IgD-negative memory B cell (primary cell): ENCODE results near the gene MCOLN2. TPM values are rescaled to one million over a fixed set of nuclear protein-coding genes. Genes with fewer than 3 reads are reported as not detected.

Experiments used
- H3K27ac Mint-ChIP-seq, 3 donors: one replicate each; pipeline ENCODE4 v1.8.0; 2020 to 2022; ENCODE audit warnings: mild to moderate bottlenecking in 3 of 3, mixed read lengths in 3 of 3, moderate library complexity in 1 of 3
- H3K27me3 Mint-ChIP-seq: one replicate; pipeline ENCODE4 v1.8.0; 2021; ENCODE audit warnings: mixed read lengths
- H3K36me3 Mint-ChIP-seq: one replicate; pipeline ENCODE4 v1.8.0; 2020; ENCODE audit warnings: mild to moderate bottlenecking, mixed read lengths
- H3K4me1 Mint-ChIP-seq, 3 donors: one replicate each; pipeline ENCODE4 v1.8.0; 2020 to 2022; ENCODE audit warnings: mixed read lengths in 3 of 3, mild to moderate bottlenecking in 1 of 3
- H3K4me3 Mint-ChIP-seq, 4 donors: one replicate each; pipeline ENCODE4 v1.8.0; 2020 to 2022; ENCODE audit warnings: mild to moderate bottlenecking in 4 of 4, mixed read lengths in 4 of 4, moderate library complexity in 3 of 4
- H3K9me3 Mint-ChIP-seq, 3 donors: one replicate each; pipeline ENCODE4 v1.8.0; 2020 to 2021; ENCODE audit warnings: mixed read lengths in 3 of 3, mild to moderate bottlenecking in 1 of 3
- polyA plus RNA-seq: library from polyadenylated mRNA; unstranded; fragments of 300-500 nt; fragmentation: Illumina TruSeq; gene quantifications from one replicate; pipeline ENCODE4 v1.2.3, GENCODE V29; 2021

The MCOLN2 gene
- polyA plus RNA-seq, 1 donor from 2014 or later: 12.4 TPM

DNA sequence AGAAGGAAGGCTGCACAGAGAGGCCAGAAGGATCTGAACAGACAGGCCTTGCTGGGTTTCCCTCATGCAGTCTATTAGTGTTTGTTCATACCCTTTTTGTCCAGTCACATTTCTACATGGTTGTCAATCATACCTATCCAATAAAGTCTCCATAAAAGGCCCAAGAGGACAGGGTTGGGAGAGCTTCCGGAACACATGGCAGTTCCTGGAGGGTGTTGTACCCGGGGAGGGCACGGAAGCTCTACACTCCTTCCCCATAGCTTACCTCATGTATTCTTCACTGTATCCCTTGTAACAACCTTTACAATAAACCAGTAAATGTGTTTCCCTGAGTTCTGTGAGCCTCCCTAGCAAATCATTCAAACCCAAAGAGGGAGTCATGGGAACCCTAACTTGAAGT is 28.0 kb downstream of the MCOLN2 start:
- peaks cover 27 to 30% (median 27%) of the 10 kb centered on the region in 3 donors for H3K4me1 Mint-ChIP-seq

DNA sequence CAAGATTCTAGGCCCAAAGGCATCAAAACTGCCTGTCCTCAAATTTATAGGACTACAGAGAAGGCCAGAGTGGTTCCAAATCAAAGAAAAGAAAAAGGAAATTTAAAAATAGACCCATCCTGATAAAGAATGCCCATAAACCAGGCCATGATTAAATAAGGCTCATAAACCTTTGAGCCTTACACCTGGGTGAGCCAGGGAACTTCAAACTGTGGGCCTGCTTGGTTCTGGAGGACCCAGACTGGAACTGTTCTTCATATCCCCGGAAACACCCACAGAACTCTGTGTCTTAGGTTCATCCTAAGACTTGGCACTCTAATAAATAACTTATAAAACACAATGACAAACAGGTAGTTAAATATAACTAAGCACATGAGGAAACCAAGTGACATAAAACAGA is 28.8 kb downstream of the MCOLN2 start:
- Mint-ChIP-seq H3K27me3 (no peaks in the 10 kb centered on the region), H3K36me3 (peaks cover 17% of the 10 kb centered on the region), H3K4me3 (no peak overlapping the region), H3K9me3 (no peaks in the 10 kb centered on the region), H3K4me1 (peaks cover 19 to 22% (median 21%) of the 10 kb centered on the region in 3 donors), H3K27ac (no peak overlapping the region)

More for the DNA sequence above, 28.0 kb downstream of the MCOLN2 start:
- Mint-ChIP-seq H3K4me3 (no peak overlapping the region), H3K27ac (peak overlapping the region in 1 of 3 donors; percentile 87), H3K9me3 (no peaks in the 10 kb centered on the region), H3K36me3 (peaks cover 15% of the 10 kb centered on the region), H3K27me3 (no peaks in the 10 kb centered on the region)

DNA sequence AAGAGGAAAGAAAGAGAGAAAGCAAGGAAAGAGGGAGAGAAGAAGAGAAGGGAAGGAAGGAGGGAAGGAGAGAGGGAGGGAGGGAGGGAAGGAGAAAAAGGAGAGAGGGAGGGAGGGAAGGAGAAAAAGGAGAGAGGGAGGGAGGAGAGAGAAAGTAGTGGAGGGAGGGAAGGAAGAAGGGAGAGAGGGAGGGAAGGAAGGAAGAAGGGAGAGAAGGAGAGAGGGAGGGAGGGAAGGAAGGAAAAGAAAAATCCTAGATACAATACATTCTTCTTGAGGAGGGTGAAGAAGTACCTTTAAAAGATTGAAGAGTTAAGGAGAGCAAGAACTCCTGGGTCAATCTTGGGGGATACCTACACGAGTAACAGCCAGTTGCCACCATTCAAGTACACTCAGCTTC is 29.2 kb downstream of the MCOLN2 start:
- H3K4me3 Mint-ChIP-seq: no peak overlapping the region
- H3K36me3 Mint-ChIP-seq: peaks cover 18% of the 10 kb centered on the region
- H3K27me3 Mint-ChIP-seq: no peaks in the 10 kb centered on the region
- H3K4me1 Mint-ChIP-seq: peaks cover 16 to 18% (median 17%) of the 10 kb centered on the region in 3 donors
- no peak overlapping the region for H3K27ac Mint-ChIP-seq
- H3K9me3 Mint-ChIP-seq: no peaks in the 10 kb centered on the region

DNA sequence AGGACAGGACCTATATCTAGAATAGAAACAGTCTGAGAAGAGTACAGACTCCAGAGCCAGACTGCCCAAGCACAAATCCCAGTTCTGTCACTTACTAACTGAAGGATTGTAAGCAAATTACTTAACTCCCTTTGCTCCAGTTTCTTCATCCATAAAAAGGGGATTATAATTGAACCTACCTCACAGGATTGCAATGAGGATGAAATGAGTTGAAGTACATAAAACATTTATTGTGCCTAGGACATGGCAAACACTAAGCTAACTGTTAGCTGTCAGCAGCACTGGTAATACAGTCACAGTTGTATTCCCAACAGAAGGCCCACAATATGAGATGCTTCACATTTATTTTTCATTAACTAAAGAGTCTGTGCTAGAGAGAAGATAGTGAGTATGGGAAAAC is 33.9 kb downstream of the MCOLN2 start:
- Mint-ChIP-seq H3K36me3 (peaks cover 9% of the 10 kb centered on the region), H3K4me1 (peaks cover 0 to 3% (median 2%) of the 10 kb centered on the region in 3 donors)

DNA sequence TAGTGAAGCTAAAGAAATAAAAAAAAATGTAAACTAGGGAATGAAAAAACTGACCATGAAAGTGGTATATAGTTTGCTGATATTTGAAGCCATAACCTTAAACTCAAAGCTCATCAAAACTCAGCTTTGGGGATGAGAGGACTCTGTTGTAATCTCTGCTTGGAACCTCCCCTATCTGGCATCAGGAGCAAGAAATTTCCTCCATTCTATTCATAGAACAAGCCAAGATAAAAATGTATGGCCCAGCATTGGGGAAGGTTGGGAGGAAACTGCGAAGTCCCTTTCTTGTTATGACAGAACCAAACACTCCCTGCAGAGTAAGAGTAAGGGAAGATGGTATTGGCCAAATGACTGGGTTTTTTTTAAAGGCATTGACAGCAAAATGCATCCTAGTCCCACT is 35.6 kb downstream of the MCOLN2 start:
- no peaks in the 10 kb centered on the region for H3K27me3 Mint-ChIP-seq
- H3K4me3 Mint-ChIP-seq: no peak overlapping the region
- peak overlapping the region in 1 of 3 donors; percentile 51 for H3K27ac Mint-ChIP-seq
- peaks cover 0 to 3% (median 2%) of the 10 kb centered on the region in 3 donors for H3K4me1 Mint-ChIP-seq
- peaks cover 9% of the 10 kb centered on the region for H3K36me3 Mint-ChIP-seq
- no peaks in the 10 kb centered on the region for H3K9me3 Mint-ChIP-seq

More for the DNA sequence above, 33.9 kb downstream of the MCOLN2 start:
- Mint-ChIP-seq H3K27ac (peak overlapping the region in 1 of 3 donors; percentile 48), H3K27me3 (no peaks in the 10 kb centered on the region), H3K9me3 (no peaks in the 10 kb centered on the region), H3K4me3 (no peak overlapping the region)

DNA sequence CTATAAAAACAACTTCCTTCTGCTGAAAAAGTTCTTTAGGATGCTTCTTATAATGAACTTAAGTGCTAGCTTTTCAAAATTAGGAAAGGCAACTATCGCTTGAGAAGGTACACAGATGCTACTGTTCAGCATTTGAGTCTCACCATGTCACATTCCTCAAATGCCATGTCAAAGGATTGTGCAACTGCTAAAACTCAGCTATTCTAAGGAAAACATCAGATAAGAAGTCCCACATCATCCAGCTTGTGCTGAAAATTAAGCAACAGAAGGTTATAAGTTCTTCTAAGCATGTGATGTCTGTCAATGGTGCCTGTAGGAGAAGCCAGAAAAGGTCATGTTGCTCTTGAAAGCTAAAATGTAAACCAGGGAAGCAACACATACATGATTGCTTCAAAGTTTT is 36.5 kb downstream of the MCOLN2 start:
- H3K36me3 Mint-ChIP-seq: peaks cover 16% of the 10 kb centered on the region
- no peaks in the 10 kb centered on the region for H3K27me3 Mint-ChIP-seq
- no peaks in the 10 kb centered on the region for H3K9me3 Mint-ChIP-seq
- H3K4me1 Mint-ChIP-seq: peaks cover 0 to 3% (median 2%) of the 10 kb centered on the region in 3 donors
- H3K27ac Mint-ChIP-seq: peak overlapping the region in 1 of 3 donors; percentile 51
- no peak overlapping the region for H3K4me3 Mint-ChIP-seq

DNA sequence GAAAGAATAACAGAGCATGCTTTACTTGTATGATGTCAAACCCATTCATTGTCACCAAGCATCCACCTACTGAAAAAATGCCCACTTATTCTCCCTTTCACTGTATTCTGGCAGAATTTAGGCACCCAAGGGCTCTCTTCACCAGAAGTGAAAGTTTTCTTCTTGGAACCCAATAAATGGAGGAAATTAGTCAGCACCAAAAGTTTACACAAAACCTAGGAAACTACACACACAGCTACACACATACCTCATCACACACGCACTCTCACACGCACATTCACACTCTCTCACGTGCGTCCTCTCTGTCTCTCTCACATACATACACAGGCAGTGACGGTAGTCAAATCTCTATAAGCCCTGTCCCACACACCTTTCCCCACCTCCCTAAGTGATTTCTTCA is 37.6 kb downstream of the MCOLN2 start:
- no peaks in the 10 kb centered on the region for H3K27me3 Mint-ChIP-seq
- peaks cover 22% of the 10 kb centered on the region for H3K36me3 Mint-ChIP-seq
- no peaks in the 10 kb centered on the region for H3K9me3 Mint-ChIP-seq
- H3K27ac Mint-ChIP-seq: peak overlapping the region in 1 of 3 donors; percentile 0
- H3K4me3 Mint-ChIP-seq: no peak overlapping the region
- H3K4me1 Mint-ChIP-seq: peaks cover 0 to 3% (median 2%) of the 10 kb centered on the region in 3 donors

DNA sequence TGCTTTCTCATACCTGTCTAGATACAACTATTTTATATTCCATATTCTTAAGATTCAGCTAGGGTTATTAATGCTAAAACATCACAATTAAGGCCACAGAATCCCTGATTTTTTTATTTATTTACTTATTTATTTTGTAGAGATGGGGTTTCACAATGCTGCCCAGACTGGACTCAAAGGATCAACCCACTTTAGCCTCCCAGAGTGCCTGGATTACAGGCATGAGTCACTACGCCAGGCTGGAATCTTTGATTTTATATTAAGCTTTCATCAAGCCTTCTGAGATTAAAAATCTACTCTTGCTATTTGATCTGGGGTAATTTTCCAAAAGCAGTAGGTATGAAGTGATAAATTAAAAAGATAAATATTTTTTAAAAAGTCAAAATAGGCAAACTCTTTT is 38.9 kb downstream of the MCOLN2 start:
- Mint-ChIP-seq H3K4me3 (no peak overlapping the region), H3K27ac (no peak overlapping the region), H3K9me3 (no peaks in the 10 kb centered on the region), H3K27me3 (no peaks in the 10 kb centered on the region), H3K4me1 (peaks cover 0 to 3% (median 3%) of the 10 kb centered on the region in 3 donors), H3K36me3 (peaks cover 20% of the 10 kb centered on the region)

DNA sequence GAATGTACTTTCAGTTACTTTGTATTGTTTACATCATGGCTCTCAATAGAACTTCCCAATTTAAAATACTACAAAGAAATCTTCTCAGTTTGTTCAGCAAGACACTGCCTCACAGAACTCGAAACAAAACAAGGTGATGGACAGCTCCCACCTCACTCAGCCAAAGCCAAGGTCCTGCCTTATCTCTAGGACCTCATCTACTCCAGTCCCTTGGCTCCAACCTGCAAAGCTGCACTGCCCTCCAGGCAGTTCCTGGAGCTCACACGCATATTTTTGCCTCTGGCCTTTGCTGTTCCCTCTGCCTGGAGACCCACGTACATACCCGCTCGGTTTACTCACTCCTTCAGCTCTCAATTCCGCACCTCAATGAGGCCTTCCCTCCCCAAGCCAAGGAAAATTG is 40.3 kb downstream of the MCOLN2 start:
- H3K9me3 Mint-ChIP-seq: no peaks in the 10 kb centered on the region
- H3K27me3 Mint-ChIP-seq: no peaks in the 10 kb centered on the region
- H3K27ac Mint-ChIP-seq: no peak overlapping the region
- H3K4me1 Mint-ChIP-seq: peaks cover 0 to 3% (median 3%) of the 10 kb centered on the region in 3 donors
- H3K36me3 Mint-ChIP-seq: peaks cover 22% of the 10 kb centered on the region
- no peak overlapping the region for H3K4me3 Mint-ChIP-seq

DNA sequence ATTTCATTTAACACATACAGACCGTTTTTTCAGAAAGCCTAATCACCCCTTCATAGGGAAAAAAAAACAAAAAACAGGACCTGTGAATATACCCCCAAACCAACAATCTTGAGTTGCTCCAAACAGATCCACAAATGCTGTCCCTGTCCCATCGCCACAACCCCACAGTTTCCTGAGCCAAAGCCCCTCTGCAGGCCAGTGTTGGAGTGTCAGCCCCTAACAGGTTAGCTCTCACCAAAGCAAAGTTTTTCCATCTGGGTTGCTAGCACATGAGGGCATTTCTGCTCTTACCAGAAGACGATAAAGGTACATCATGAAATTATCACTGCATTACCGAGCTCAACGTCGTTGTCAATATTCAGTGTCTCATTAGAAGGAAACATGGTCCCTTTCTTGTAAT is 40.8 kb downstream of the MCOLN2 start:
- H3K36me3 Mint-ChIP-seq: peaks cover 26% of the 10 kb centered on the region
- H3K4me1 Mint-ChIP-seq: peaks cover 0 to 3% (median 3%) of the 10 kb centered on the region in 3 donors
- H3K27me3 Mint-ChIP-seq: no peaks in the 10 kb centered on the region
- H3K9me3 Mint-ChIP-seq: peaks cover 0 to under 1% (median under 1%) of the 10 kb centered on the region in 3 donors
- H3K27ac Mint-ChIP-seq: peak overlapping the region in 1 of 3 donors; percentile 60
- no peak overlapping the region for H3K4me3 Mint-ChIP-seq

DNA sequence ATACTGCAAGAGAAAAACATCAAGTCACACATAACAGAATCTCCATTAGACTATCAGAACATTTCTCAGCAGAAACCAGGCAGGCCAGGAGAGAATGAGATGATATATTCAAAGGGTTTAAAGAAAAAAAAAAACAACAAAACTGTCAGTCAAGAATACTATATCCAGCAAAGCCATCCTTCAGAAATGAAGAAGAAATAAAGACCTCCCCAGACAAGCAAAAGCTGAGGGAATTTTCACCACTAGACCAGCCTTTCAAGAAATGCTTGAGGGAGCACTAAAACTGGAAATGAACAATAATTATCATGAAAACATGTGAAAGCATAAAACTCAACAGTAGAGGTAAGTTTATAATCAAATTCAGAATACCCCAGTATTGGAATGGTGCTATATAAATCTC is 47.2 kb downstream of the MCOLN2 start:
- H3K4me1 Mint-ChIP-seq: peaks cover 9 to 12% (median 11%) of the 10 kb centered on the region in 3 donors
- no peak overlapping the region for H3K27ac Mint-ChIP-seq
- peaks cover 6 to 12% (median 7%) of the 10 kb centered on the region in 3 donors for H3K9me3 Mint-ChIP-seq
- no peaks in the 10 kb centered on the region for H3K27me3 Mint-ChIP-seq
- peaks cover 21% of the 10 kb centered on the region for H3K36me3 Mint-ChIP-seq
- no peak overlapping the region for H3K4me3 Mint-ChIP-seq

DNA sequence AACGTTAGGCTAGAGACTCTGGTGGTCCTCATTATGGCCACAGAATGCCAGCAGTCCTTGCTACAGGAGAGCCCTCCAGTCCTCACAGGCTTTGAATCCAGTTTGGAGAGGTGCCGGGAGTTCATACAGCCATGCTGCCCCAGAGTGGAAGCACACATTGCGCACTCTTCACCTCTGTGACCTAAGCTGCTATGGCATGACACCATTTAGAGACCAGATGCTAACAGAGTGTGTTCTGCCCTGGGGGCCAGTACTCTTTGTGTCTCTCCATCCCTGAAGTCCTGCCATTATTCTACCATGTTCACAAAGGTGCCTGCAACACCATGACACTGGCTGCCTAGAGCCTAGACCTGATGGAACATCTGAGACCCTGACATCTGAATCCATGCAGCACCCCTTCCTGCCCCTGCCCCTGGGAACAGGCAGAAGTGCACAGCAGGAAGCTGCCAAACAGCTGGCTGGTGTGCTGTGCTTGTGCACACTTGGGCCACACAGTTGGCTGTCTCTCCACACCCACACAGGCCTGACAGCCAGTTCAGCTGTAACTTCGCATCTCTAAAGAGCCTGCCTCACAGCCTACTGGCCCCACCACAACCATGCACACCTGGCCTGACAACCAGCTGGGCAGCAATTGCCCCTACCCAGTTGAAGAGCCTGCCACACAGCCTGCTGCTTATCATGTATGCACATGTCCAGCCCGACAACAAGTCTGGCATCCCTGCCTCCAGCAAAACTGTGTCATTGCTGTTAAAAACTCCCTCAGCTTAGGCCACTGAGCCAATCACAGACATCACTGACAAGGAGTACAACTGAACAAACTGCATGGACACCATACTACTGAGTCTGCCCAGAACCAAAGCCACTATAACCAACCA is 49.1 kb downstream of the MCOLN2 start:
- peaks cover 6 to 12% (median 7%) of the 10 kb centered on the region in 3 donors for H3K9me3 Mint-ChIP-seq
- H3K27ac Mint-ChIP-seq: peak overlapping the region in 2 of 3 donors; percentile 67 to 87
- no peak overlapping the region for H3K4me3 Mint-ChIP-seq
- no peaks in the 10 kb centered on the region for H3K27me3 Mint-ChIP-seq
- peaks cover 9 to 13% (median 12%) of the 10 kb centered on the region in 3 donors for H3K4me1 Mint-ChIP-seq
- H3K36me3 Mint-ChIP-seq: peaks cover 21% of the 10 kb centered on the region

DNA sequence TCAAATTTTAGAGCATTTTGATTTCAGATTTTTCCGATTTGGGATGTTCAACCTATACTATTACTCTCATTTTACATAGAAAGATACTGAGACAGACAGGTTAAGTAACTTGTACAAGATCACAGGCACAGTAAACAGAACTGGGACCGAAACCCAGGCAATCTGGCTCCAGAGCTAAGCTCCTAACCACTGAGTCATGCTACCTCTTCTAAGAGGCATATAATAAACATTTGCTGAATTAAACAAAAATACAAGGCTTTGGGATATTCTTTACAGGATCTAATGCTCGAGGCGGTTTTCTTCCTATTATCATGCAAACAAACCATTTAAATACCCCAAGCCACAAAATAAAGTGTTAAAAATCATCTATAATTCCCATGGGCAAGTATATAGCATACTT is 50.3 kb downstream of the MCOLN2 start:
- no peaks in the 10 kb centered on the region for H3K27me3 Mint-ChIP-seq
- no peak overlapping the region for H3K4me3 Mint-ChIP-seq
- H3K4me1 Mint-ChIP-seq: peaks cover 9 to 15% (median 13%) of the 10 kb centered on the region in 3 donors
- peak overlapping the region in 1 of 3 donors; percentile 87 for H3K27ac Mint-ChIP-seq
- peaks cover 15% of the 10 kb centered on the region for H3K36me3 Mint-ChIP-seq
- H3K9me3 Mint-ChIP-seq: peaks cover 6 to 12% (median 7%) of the 10 kb centered on the region in 3 donors

DNA sequence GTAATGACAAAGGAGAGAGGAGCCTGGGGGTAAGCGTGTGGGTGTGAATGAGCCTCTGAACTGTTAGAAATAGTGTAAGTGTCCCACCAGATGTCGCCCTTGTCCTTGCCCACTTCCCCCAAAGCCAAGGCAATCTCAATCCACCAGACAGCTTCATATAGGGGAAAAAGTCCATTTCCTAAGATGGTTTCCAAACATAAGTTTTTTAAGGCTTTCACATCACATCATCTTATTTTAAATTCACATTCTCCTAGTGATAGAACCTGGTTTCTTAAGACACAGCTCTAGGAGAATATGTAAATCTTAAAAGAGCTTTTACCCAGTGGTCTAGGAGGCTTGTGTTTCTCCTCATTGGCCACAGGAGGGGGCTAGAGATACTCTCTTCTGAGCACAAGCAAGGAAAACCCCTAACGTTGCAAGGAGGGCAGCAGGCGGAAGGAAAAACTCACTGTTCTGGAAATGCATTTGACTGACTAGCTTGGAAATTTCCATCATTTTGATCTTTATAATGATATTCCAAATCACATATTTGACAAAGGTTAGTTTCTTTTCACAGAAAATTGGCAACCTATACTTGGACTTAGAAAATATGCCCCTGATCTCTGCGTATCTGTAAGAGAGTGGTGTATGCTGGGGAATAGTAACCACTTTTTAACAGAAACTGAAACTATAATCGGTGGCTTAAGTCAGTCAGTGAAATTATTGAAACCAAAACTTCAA is 52.0 kb downstream of the MCOLN2 start:
- Mint-ChIP-seq H3K36me3 (peaks cover 5% of the 10 kb centered on the region), H3K4me1 (peaks cover 9 to 15% (median 13%) of the 10 kb centered on the region in 3 donors), H3K9me3 (peaks cover 0 to 5% (median 0%) of the 10 kb centered on the region in 3 donors), H3K27me3 (no peaks in the 10 kb centered on the region), H3K4me3 (peak overlapping the region; percentile 83 to 97 (median 90)), H3K27ac (peak overlapping the region; percentile 90 to 98 (median 97))

DNA sequence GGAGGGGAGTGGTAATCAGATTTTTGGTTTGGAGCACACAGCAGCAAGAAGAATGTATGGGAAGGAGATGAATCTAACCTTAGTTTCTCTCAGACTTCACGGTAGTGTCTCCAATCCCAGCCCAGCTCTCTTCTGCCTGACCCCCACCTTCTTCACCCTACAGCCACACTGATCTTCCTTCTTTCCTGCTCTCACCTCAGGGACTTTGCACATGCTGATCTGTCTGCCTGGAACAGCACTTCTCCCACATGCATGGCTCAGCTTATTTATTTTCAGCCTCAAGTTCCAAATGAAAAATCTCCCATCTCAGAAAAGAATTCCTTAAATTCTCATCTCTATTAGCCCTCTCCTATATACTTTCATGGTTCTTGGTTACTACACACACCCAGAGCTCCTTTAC is 55.1 kb downstream of the MCOLN2 start:
- H3K36me3 Mint-ChIP-seq: no peaks in the 10 kb centered on the region
- H3K4me1 Mint-ChIP-seq: peaks cover 9 to 13% (median 10%) of the 10 kb centered on the region in 3 donors
- no peaks in the 10 kb centered on the region for H3K27me3 Mint-ChIP-seq
- H3K9me3 Mint-ChIP-seq: no peaks in the 10 kb centered on the region
- H3K4me3 Mint-ChIP-seq: no peak overlapping the region
- peak overlapping the region in 2 of 3 donors; percentile 2 to 69 for H3K27ac Mint-ChIP-seq
